GM12878 (cell line): ENCODE results near the gene CETP. TPM values are rescaled to one million over a fixed set of nuclear protein-coding genes. Genes with fewer than 3 reads are reported as not detected.

Source experiments
- ATAC-seq: fragments of 200-7000 bp; cut with Tn5 transposase; 3 replicates; pipeline ENCODE4 v1.9.1; 2020; ENCODE audit warnings: mild to moderate bottlenecking, moderate library complexity
- BruUV-seq: library from RNA; stranded (reverse); fragments of 400-500 nt; replicated peaks from 2 replicates; lab custom pipeline; 2021; lab: Mats Ljungman, UMichigan
- CTCF ChIA-PET: fragments of 300-600 bp; sonication (Branson Sonifier 250); formaldehyde crosslinking; extraction: SDS; loops from one replicate; lab custom pipeline; 2021; ENCODE audit warnings: inconsistent platforms; lab: Yijun Ruan, JAX
- POLR2A ChIA-PET: fragments of 350-600 bp; formaldehyde crosslinking; extraction: SDS; loops from one replicate; lab custom pipeline; 2021; ENCODE audit warnings: inconsistent platforms; lab: Charles Lee
- RAD21 ChIA-PET: fragments of 300-600 bp; sonication (Branson Sonifier 250); formaldehyde crosslinking; loops from one replicate; lab custom pipeline; 2023; ENCODE audit warnings: antibody characterized with exemption; ENCODE audit not compliant: unreplicated experiment; lab: Charles Lee
- SMC1A ChIA-PET: fragments of 300-600 bp; sonication (Branson Sonifier 250); formaldehyde crosslinking; loops from one replicate; lab custom pipeline; 2023; ENCODE audit not compliant: unreplicated experiment, uncharacterized antibody; lab: Charles Lee
- DNase-seq: peaks from one replicate; pipeline ENCODE4 v3.0.0-alpha.2; 2011; ENCODE audit warnings: low read depth, low spot score
- FAIRE-seq: peaks from 3 replicates; lab custom pipeline; 2011; peaks lifted over from hg19 to GRCh38; lab: Jason Lieb, UNC
- H2AFZ ChIP-seq: 2 replicates; pipeline ENCODE4 v1.6.0; 2011; ENCODE audit warnings: low read depth, low read length, control low read depth; ENCODE audit not compliant: control insufficient read depth
- H3K27ac ChIP-seq: 2 replicates; pipeline ENCODE4 v1.5.1; 2011; ENCODE audit warnings: control low read depth; ENCODE audit not compliant: control insufficient read depth, insufficient read depth
- H3K27me3 ChIP-seq, 2 experiments: replicated peaks in 1 of 2; 2 replicates each; pipeline versions ENCODE4 v1.6.0 to v1.6.1; 2011; ENCODE audit warnings: low read length in 1 of 2; ENCODE audit not compliant: control insufficient read depth in 2 of 2, insufficient read depth in 2 of 2
- H3K36me3 ChIP-seq, 2 experiments: 2 replicates each; pipeline ENCODE4 v1.5.1; 2011; ENCODE audit warnings: low read length in 1 of 2; ENCODE audit not compliant: control insufficient read depth in 2 of 2, insufficient read depth in 2 of 2
- H3K4me1 ChIP-seq: 2 replicates; pipeline ENCODE4 v1.6.1; 2011; ENCODE audit warnings: mild to moderate bottlenecking, low read length, moderate library complexity, mixed read lengths; ENCODE audit not compliant: control insufficient read depth, insufficient read depth
- H3K4me2 ChIP-seq: 2 replicates; pipeline ENCODE4 v1.6.0; 2011; ENCODE audit warnings: control low read depth; ENCODE audit not compliant: control insufficient read depth, insufficient read depth
- H3K4me3 ChIP-seq: fragments of 200-600 bp; sonication (generic); 2 replicates; pipeline ENCODE4 v1.5.1; 2016
- H3K79me2 ChIP-seq: 2 replicates; pipeline ENCODE4 v1.6.0; 2011; ENCODE audit warnings: low read length; ENCODE audit not compliant: control insufficient read depth, insufficient read depth
- H3K9ac ChIP-seq: 2 replicates; pipeline ENCODE4 v1.8.0; 2011; ENCODE audit warnings: low read length, control low read depth, mixed read lengths; ENCODE audit not compliant: control insufficient read depth, insufficient read depth
- H3K9me3 ChIP-seq: replicated peaks from 3 replicates; pipeline ENCODE4 v1.5.1; 2011; ENCODE audit warnings: mild to moderate bottlenecking, low read length; ENCODE audit not compliant: control insufficient read depth, insufficient read depth
- H4K20me1 ChIP-seq: 2 replicates; pipeline ENCODE4 v1.6.0; 2011; ENCODE audit not compliant: control insufficient read depth, insufficient read depth
- ASH2L ChIP-seq: fragments of 300-600, 200-600 bp; sonication (generic); IDR thresholded peaks from 2 replicates; pipeline ENCODE4 v1.6.1; 2017; ENCODE audit warnings: low read depth, mild to moderate bottlenecking, borderline replicate concordance
- CHD4 ChIP-seq: fragments of 200-600 bp; sonication (generic); IDR thresholded peaks from 2 replicates; pipeline ENCODE4 v1.6.1; 2016; ENCODE audit warnings: mild to moderate bottlenecking
- EZH2 ChIP-seq: IDR thresholded peaks from 2 replicates; pipeline ENCODE4 v1.6.1; 2012; ENCODE audit warnings: low read depth, mild to moderate bottlenecking, control low read depth, inconsistent platforms, low read length, borderline replicate concordance; ENCODE audit not compliant: control insufficient read depth
- KDM1A ChIP-seq: fragments of 200-600 bp; sonication (generic); IDR thresholded peaks from 2 replicates; pipeline ENCODE4 v1.6.1; 2016; ENCODE audit warnings: borderline replicate concordance
- MTA2 ChIP-seq: fragments of 450-650 bp; IDR thresholded peaks from 2 replicates; pipeline ENCODE4 v1.6.1; 2016; ENCODE audit warnings: low read depth, mild to moderate bottlenecking, moderate library complexity
- MYB ChIP-seq: fragments of 150-350 bp; IDR thresholded peaks from 2 replicates; pipeline ENCODE4 v1.6.1; 2014; ENCODE audit warnings: mild to moderate bottlenecking, low read depth, low read length, borderline replicate concordance
- SUZ12 ChIP-seq: fragments of 200-600 bp; sonication (generic); IDR thresholded peaks from one replicate; pipeline ENCODE4 v1.6.1; 2018; ENCODE audit warnings: antibody characterized with exemption, mild to moderate bottlenecking; ENCODE audit not compliant: unreplicated experiment
- ZNF592 ChIP-seq: fragments of 450-650 bp; IDR thresholded peaks from 2 replicates; pipeline ENCODE4 v1.6.1; 2017; ENCODE audit warnings: mild to moderate bottlenecking, moderate library complexity
- ZSCAN29 ChIP-seq: fragments of 450-650 bp; IDR thresholded peaks from 2 replicates; pipeline ENCODE4 v1.6.1; 2017; ENCODE audit warnings: mild to moderate bottlenecking, moderate library complexity
- WGBS: methylation state at CpG from one replicate; pipeline ENCODE4 v1.1.6; 2016; ENCODE audit warnings: low lambda C conversion rate; ENCODE audit not compliant: insufficient replicate concordance, insufficient coverage; ENCODE audit errors: missing lambda C conversion rate; 5-methylcytosine and 5-hydroxymethylcytosine counted together
- in situ Hi-C: fragments of 300-500 bp; cut with MboI; formaldehyde crosslinking; loops from 9 replicates; pipeline ENCODE4 v1.14.3; 2018; ENCODE audit warnings: mixed read lengths
- intact Hi-C: fragments of 100-400 bp; cut with micrococcal nuclease; formaldehyde crosslinking; loops from one replicate; pipeline ENCODE4 v1.14.2; 2022; ENCODE audit not compliant: unreplicated experiment
- polyA plus RNA-seq, 11 experiments: library from polyadenylated mRNA; depleted of rRNA in 4 of 11; unstranded in 6 of 11; stranded (reverse) in 5 of 11; fragments of >200 nt; fragmentation: Nextera tagmentation in 4 of 11; fragmentation: Illumina TruSeq in 1 of 11; extraction: Ambion mirVana in 4 of 11; extraction: Trizol in 1 of 11; gene quantifications; 1 replicate in 1 of 11; 2 replicates in 10 of 11; pipeline versions ENCODE4 v1.2.1 to v1.2.3, GENCODE V29; 2011 to 2016; ENCODE audit warnings: inconsistent platforms in 2 of 11, missing spikeins in 2 of 11, low read depth in 1 of 11
- total RNA-seq, 4 experiments: library from RNA; depleted of rRNA in 3 of 4; stranded (reverse); fragments of >200 nt in 3 of 4; fragmentation: Illumina TruSeq in 1 of 4; extraction: Trizol in 1 of 4; gene quantifications; 2 replicates each; pipeline versions ENCODE4 v1.2.1 to v1.2.3, GENCODE V29; 2013 to 2021
- TF ChIP-seq, protein P1 (sequence below): IDR thresholded peaks from 2 replicates; pipeline ENCODE4 v1.6.1; 2012; ENCODE audit warnings: low read depth, low read length, improper control_type of control experiment
- TF ChIP-seq, protein P2 (sequence below): fragments of 450-650 bp; IDR thresholded peaks from 2 replicates; pipeline ENCODE4 v1.6.1; 2016; ENCODE audit warnings: mild to moderate bottlenecking

CETP gene
- total and polyA plus RNA-seq, 10 of the 15 experiments (the other 5 are each of a cell fraction or from before 2014, with no cell fraction given): 1.2 to 6.4 (median 2.1) TPM

- TF ChIP-seq, protein P1, sequence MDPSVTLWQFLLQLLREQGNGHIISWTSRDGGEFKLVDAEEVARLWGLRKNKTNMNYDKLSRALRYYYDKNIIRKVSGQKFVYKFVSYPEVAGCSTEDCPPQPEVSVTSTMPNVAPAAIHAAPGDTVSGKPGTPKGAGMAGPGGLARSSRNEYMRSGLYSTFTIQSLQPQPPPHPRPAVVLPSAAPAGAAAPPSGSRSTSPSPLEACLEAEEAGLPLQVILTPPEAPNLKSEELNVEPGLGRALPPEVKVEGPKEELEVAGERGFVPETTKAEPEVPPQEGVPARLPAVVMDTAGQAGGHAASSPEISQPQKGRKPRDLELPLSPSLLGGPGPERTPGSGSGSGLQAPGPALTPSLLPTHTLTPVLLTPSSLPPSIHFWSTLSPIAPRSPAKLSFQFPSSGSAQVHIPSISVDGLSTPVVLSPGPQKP: no peak
- TF ChIP-seq ZSCAN29: no peak
- TF ChIP-seq ASH2L: no peak
- no peak for TF ChIP-seq MYB
- no peak for TF ChIP-seq KDM1A
These were observed 46.2 kb upstream of the CETP start (continued) for GRCh38 chr16:56915336-56916119.

DNA sequence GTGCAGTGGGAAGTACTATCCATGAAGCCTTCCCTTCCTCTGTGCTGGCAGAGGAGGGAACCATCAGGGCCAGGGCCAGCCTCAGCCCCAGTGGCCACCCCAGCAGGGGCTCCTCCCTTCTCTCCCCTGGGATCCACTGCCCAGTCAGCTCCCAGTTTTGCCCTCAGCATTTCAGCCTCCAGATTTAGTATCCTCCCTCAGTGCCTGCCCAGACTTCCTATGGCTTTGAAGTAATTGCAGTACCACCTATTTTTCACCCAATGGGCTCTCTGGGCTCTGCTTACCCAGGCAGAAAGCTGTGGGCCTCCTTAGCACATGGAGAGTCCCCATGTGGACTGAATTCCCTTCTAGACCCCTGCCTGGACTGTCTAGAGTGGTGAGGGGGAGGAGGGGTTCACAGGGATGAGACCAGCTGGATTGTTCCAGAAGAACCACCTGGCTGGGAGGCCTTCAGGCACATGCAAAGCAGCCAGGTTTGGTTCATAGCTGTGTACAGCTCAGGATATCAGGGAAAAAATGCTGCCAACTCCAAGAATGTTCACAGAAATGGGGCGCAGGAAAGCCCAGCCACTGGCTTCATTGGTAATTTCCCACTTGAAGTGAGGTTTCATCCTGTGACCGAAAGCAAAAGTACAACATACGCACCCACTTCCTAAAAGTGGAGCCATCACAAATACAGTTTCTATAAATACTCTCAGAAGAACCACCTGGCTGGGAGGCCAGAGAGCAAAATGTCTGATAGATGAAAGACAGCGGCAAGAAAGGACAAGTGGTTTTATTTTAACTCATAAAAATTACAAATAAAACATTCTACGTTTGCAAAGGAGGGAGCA is 45.0 kb upstream of the CETP start:
- ATAC-seq (peak; percentile 76), FAIRE-seq (peak; percentile 78), DNase-seq (peak; percentile 77)
- H3K36me3 ChIP-seq: no peaks in the 10 kb centered on the region
- H3K4me1 ChIP-seq: peaks cover 48% of the 10 kb centered on the region
- BruUV-seq: TSS peak; percentile 96
- H2AFZ ChIP-seq: peak overlapping the region; percentile 35
- H4K20me1 ChIP-seq: no peaks in the 10 kb centered on the region
- H3K27ac ChIP-seq: peak overlapping the region; percentile 79
- in situ Hi-C loops (no loop called here), intact Hi-C loops (loop anchor here (1.0 kb wide), 1 partner anchor 15 kb away; no protein-coding TSS in a partner anchor)
- 5% methylated on average over 5 of the region's 5 CpGs for WGBS
- H3K79me2 ChIP-seq: no peaks in the 10 kb centered on the region
- H3K9me3 ChIP-seq: no peaks in the 10 kb centered on the region; the same call in 2 of the 3 replicates
- peak overlapping the region; percentile 82 for H3K4me2 ChIP-seq
- H3K4me3 ChIP-seq: no peak overlapping the region; the same call in 1 of the 2 replicates
- SMC1A ChIA-PET: interaction anchor here (0.6 to 6.4 kb wide), 7 partner anchors 10 to 621 kb away, joined by 3 to 52 read pairs (median 4); partner anchors contain the start of gene HERPUD1
- H3K27me3 ChIP-seq: no peaks in the 10 kb centered on the region
- H3K9ac ChIP-seq: peak overlapping the region; percentile 47
- POLR2A ChIA-PET: interaction anchor here (1.0 to 13.8 kb wide), 5 partner anchors 19 to 69 kb away, joined by 3 to 306 read pairs (median 3); partner anchors contain the start of gene HERPUD1
- CTCF ChIA-PET: interaction anchor here (0.9 to 2.3 kb wide), 4 partner anchors 10 to 35 kb away, joined by 3 to 7 read pairs (median 5); no protein-coding TSS in a partner anchor
- RAD21 ChIA-PET: interaction anchor here (0.6 to 4.6 kb wide), 9 partner anchors 14 to 125 kb away, joined by 3 to 34 read pairs (median 3); partner anchors contain the start of gene HERPUD1
- TF ChIP-seq, protein P2, sequence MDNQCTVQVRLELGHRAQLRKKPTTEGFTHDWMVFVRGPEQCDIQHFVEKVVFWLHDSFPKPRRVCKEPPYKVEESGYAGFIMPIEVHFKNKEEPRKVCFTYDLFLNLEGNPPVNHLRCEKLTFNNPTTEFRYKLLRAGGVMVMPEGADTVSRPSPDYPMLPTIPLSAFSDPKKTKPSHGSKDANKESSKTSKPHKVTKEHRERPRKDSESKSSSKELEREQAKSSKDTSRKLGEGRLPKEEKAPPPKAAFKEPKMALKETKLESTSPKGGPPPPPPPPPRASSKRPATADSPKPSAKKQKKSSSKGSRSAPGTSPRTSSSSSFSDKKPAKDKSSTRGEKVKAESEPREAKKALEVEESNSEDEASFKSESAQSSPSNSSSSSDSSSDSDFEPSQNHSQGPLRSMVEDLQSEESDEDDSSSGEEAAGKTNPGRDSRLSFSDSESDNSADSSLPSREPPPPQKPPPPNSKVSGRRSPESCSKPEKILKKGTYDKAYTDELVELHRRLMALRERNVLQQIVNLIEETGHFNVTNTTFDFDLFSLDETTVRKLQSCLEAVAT: no peak
- TF ChIP-seq SUZ12 (no peak), CHD4 (no peak), ZNF592 (peak; percentile 37; the same call in 1 of the 2 replicates), EZH2 (no peak), MTA2 (peak; percentile 83)
